ENCODE data around the gene SEMA6A.

GRCh38 chr5:116454417-116454927, 120.2 kb downstream of the SEMA6A start:
- TF ChIP-seq, protein P1, sequence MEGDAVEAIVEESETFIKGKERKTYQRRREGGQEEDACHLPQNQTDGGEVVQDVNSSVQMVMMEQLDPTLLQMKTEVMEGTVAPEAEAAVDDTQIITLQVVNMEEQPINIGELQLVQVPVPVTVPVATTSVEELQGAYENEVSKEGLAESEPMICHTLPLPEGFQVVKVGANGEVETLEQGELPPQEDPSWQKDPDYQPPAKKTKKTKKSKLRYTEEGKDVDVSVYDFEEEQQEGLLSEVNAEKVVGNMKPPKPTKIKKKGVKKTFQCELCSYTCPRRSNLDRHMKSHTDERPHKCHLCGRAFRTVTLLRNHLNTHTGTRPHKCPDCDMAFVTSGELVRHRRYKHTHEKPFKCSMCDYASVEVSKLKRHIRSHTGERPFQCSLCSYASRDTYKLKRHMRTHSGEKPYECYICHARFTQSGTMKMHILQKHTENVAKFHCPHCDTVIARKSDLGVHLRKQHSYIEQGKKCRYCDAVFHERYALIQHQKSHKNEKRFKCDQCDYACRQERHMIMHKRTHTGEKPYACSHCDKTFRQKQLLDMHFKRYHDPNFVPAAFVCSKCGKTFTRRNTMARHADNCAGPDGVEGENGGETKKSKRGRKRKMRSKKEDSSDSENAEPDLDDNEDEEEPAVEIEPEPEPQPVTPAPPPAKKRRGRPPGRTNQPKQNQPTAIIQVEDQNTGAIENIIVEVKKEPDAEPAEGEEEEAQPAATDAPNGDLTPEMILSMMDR (optimal IDR thresholded peaks at IDR 0.05 in 1 of 3, IDR thresholded peaks at IDR 0.05 in 1 of 3, conservative IDR thresholded peaks at IDR 0.05 in 1 of 3; ENCODE audit: extremely low read depth in 1 of 3, insufficient read depth in 2 of 3, low read length in 3 of 3): no peak
- TF ChIP-seq EZH2 (IDR thresholded peaks at IDR 0.05; ENCODE audit: low read length): no peak
